B cell (primary cell): ENCODE data around the gene PLA2G4C. TPM values are rescaled to one million over a fixed set of nuclear protein-coding genes. Genes with fewer than 3 reads are reported as not detected.

Source experiments
- ATAC-seq: fragments of 200-7000 bp; cut with Tn5 transposase; one replicate; pipeline ENCODE4 v1.10.0; 2021; ENCODE audit warnings: low read depth, mild to moderate bottlenecking, moderate number of reproducible peaks, moderate library complexity
- CTCF ChIA-PET: fragments of 350-600 bp; sonication (Branson Sonifier 250); formaldehyde crosslinking; loops from one replicate; lab custom pipeline; 2021; ENCODE audit warnings: antibody characterized with exemption, inconsistent platforms; lab: Charles Lee
- POLR2A ChIA-PET: fragments of 350-600 bp; sonication (Branson Sonifier 250); formaldehyde crosslinking; loops from one replicate; lab custom pipeline; 2021; ENCODE audit warnings: antibody characterized with exemption; lab: Charles Lee
- DNase-seq: peaks from one replicate; pipeline ENCODE4 v3.0.0; 2013
- H2AFZ ChIP-seq: 2 replicates; pipeline ENCODE4 v1.6.1; 2012; ENCODE audit warnings: mild to moderate bottlenecking, low read depth, low read length; ENCODE audit not compliant: insufficient read depth, poor library complexity, severe bottlenecking
- H3K27ac ChIP-seq, 2 donors: 1 replicate in 1 of 2; 2 replicates in 1 of 2; pipeline ENCODE4 v1.5.1; 2012 to 2013; ENCODE audit warnings: low read length in 2 of 2, mild to moderate bottlenecking in 2 of 2, moderate library complexity in 1 of 2
- H3K27me3 ChIP-seq, 4 experiments: fragments of 200-600 bp in 1 of 4; sonication (generic) in 1 of 4; replicated peaks in 1 of 4; 1 replicate in 2 of 4; 2 replicates in 2 of 4; pipeline versions ENCODE4 v1.6.1 to v1.7.0; 2013 to 2016; ENCODE audit warnings: low read length in 3 of 4, mild to moderate bottlenecking in 2 of 4, mixed read lengths in 1 of 4, moderate library complexity in 1 of 4; ENCODE audit not compliant: insufficient read depth in 4 of 4, control insufficient read depth in 3 of 4; ENCODE audit errors: control extremely low read depth in 1 of 4
- H3K36me3 ChIP-seq, 2 experiments: replicated peaks in 1 of 2; 1 replicate in 1 of 2; 2 replicates in 1 of 2; pipeline versions ENCODE4 v1.6.1 to v1.7.1; 2013; ENCODE audit warnings: low read length in 1 of 2; ENCODE audit not compliant: insufficient read depth in 2 of 2, control insufficient read depth in 1 of 2; ENCODE audit errors: control extremely low read depth in 1 of 2, extremely low read depth in 1 of 2
- H3K4me1 ChIP-seq, 2 donors: fragments of 200-600 bp in 1 of 2; sonication (generic) in 1 of 2; 1 replicate in 1 of 2; 2 replicates in 1 of 2; pipeline versions ENCODE4 v1.5.1 to v1.6.1; 2013 to 2017; ENCODE audit warnings: low read length in 2 of 2; ENCODE audit not compliant: control insufficient read depth in 2 of 2, insufficient read depth in 2 of 2
- H3K4me2 ChIP-seq: replicated peaks from 2 replicates; pipeline ENCODE3; 2012; ENCODE audit warnings: mild to moderate bottlenecking, low read depth, low read length; ENCODE audit not compliant: poor library complexity, severe bottlenecking
- H3K4me3 ChIP-seq, 5 experiments: fragments of 200-600 bp in 1 of 5; sonication (generic) in 1 of 5; 1 replicate in 3 of 5; 2 replicates in 2 of 5; pipeline versions ENCODE4 v1.5.1 to v1.7.0; 2011 to 2016; ENCODE audit warnings: low read length in 4 of 5, mild to moderate bottlenecking in 4 of 5, low read depth in 2 of 5, control low read depth in 1 of 5, moderate library complexity in 1 of 5; ENCODE audit not compliant: insufficient read depth in 1 of 5; ENCODE audit errors: control extremely low read depth in 1 of 5, extremely low read depth in 1 of 5
- H3K79me2 ChIP-seq: fragments of 200-600 bp; sonication (generic); one replicate; pipeline ENCODE4 v1.6.0; 2016; ENCODE audit warnings: low read length; ENCODE audit not compliant: control insufficient read depth, insufficient read depth
- H3K9ac ChIP-seq: fragments of 200-600 bp; sonication (generic); 2 replicates; pipeline ENCODE4 v1.6.1; 2017; ENCODE audit warnings: mild to moderate bottlenecking, low read length, moderate library complexity
- H3K9me3 ChIP-seq, 3 donors: one replicate each; pipeline versions ENCODE4 v1.6.1 to v1.7.1; 2013; ENCODE audit warnings: low read length in 2 of 3; ENCODE audit not compliant: control insufficient read depth in 2 of 3, insufficient read depth in 1 of 3; ENCODE audit errors: control extremely low read depth in 1 of 3
- H4K20me1 ChIP-seq: 2 replicates; pipeline ENCODE4 v1.6.0; 2012; ENCODE audit warnings: mild to moderate bottlenecking, low read length; ENCODE audit not compliant: insufficient read depth, control insufficient read depth, poor library complexity, severe bottlenecking
- H3K27ac Mint-ChIP-seq: one replicate; pipeline ENCODE4 v1.8.0; 2021; ENCODE audit warnings: mixed read lengths
- H3K27me3 Mint-ChIP-seq: one replicate; pipeline ENCODE4 v1.8.0; 2021; ENCODE audit warnings: mixed read lengths
- H3K4me1 Mint-ChIP-seq: one replicate; pipeline ENCODE4 v1.8.0; 2021; ENCODE audit warnings: mixed read lengths
- H3K4me3 Mint-ChIP-seq: one replicate; pipeline ENCODE4 v1.8.0; 2021; ENCODE audit warnings: mixed read lengths
- H3K9me3 Mint-ChIP-seq: one replicate; pipeline ENCODE4 v1.8.0; 2022; ENCODE audit warnings: mixed read lengths; ENCODE audit not compliant: insufficient read depth
- CTCF ChIP-seq: fragments of 200-600 bp; IDR thresholded peaks from one replicate; pipeline ENCODE4 v1.8.0; 2022; ENCODE audit warnings: antibody characterized with exemption, mild to moderate bottlenecking
- EZH2 ChIP-seq: IDR thresholded peaks from 2 replicates; pipeline ENCODE4 v1.6.1; 2012; ENCODE audit warnings: borderline replicate concordance, low read depth, mild to moderate bottlenecking, moderate library complexity, low read length; ENCODE audit not compliant: insufficient read depth, poor library complexity, severe bottlenecking
- WGBS: methylation state at CpG from one replicate; pipeline ENCODE4 v1.1.5; 2013; ENCODE audit warnings: missing lambda C conversion rate; ENCODE audit not compliant: insufficient coverage; 5-methylcytosine and 5-hydroxymethylcytosine counted together
- intact Hi-C: fragments of 100-400 bp; cut with micrococcal nuclease; formaldehyde crosslinking; loops from one replicate; pipeline ENCODE4 v1.10.0; 2022
- polyA plus RNA-seq: library from polyadenylated mRNA; depleted of rRNA; stranded (reverse); fragments of >200 nt; gene quantifications from 2 replicates; pipeline ENCODE4 v1.2.3, GENCODE V29; 2012
- total RNA-seq, 2 donors: library from RNA; stranded (reverse); fragments of 120-200 nt in 1 of 2; gene quantifications; 1 replicate in 1 of 2; 2 replicates in 1 of 2; pipeline versions ENCODE4 v1.2.3 to v1.2.4, GENCODE V29; 2013 to 2022

The PLA2G4C gene
- total and polyA plus RNA-seq, 2 donors (not counting 1 experiment from before 2014, with no cell fraction given) = 11.1 to 12.3 TPM

DNA sequence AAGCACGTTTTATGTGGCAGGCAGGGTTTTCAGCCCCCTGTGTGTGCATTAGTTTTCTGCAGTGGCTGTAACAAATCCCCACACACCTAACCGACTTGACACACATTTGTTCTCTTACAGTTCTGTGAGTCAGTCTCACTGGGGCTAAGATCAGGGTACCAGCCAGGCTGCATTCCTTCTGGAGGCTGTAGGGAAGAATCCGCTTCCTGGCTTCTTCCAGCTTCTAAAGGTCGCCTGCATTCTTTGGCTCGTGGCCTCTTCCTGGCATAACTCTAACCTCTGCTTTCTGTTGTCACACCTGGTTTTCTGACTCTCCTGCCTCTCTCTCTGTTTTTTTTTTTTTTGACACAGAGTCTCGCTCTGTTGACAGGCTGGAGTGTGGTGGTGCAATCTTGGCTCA is 109.8 kb downstream of the PLA2G4C start:
- Mint-ChIP-seq H3K27me3 (peaks cover 23% of the 10 kb centered on the region), H3K9me3 (no peaks in the 10 kb centered on the region), H3K27ac (no peak overlapping the region), H3K4me1 (no peaks in the 10 kb centered on the region), H3K4me3 (no peak overlapping the region)
- ChIA-PET CTCF (no interaction called here), POLR2A (no interaction called here)
- Histone ChIP-seq H3K4me3 (no peak overlapping the region), H3K9me3 (no peaks in the 10 kb centered on the region), H4K20me1 (no peaks in the 10 kb centered on the region), H3K36me3 (no peaks in the 10 kb centered on the region), H3K4me2 (no peak overlapping the region), H3K9ac (no peak overlapping the region), H3K27me3 (peaks cover 0 to 3% (median 0%) of the 10 kb centered on the region in 4 experiments), H3K27ac (no peak overlapping the region), H3K79me2 (no peaks in the 10 kb centered on the region), H2AFZ (no peak overlapping the region), H3K4me1 (no peaks in the 10 kb centered on the region)
- no peak for ATAC-seq
- intact Hi-C loops = no loop called here
- 85% methylated on average over 2 of the region's 6 CpGs for WGBS
- no peak for DNase-seq
- TF ChIP-seq EZH2 (no peak), CTCF (no peak)

DNA sequence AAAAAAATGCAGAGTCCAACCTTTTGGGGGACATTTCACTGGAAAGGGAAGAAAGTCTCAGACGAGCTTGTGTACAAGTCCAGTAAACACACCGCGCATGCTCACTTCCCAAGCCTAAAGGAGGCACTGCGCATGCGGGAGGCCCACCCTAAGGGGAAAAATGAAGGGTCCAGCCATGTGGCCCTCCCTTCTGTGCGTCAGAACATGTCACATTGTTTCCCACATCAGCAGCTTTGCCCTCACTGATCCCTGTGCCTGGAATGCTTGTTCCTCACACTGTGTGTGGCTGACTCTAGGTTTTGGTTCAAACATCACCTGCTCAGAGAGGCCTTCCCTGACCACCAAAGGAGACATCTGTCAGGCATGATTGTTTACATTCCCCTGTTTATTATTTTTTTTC is 111.8 kb downstream of the PLA2G4C start:
- 95% methylated on average over 4 of the region's 6 CpGs for WGBS
- Mint-ChIP-seq H3K4me3 (no peak overlapping the region), H3K9me3 (no peaks in the 10 kb centered on the region), H3K27me3 (peaks cover 27% of the 10 kb centered on the region), H3K4me1 (no peaks in the 10 kb centered on the region), H3K27ac (no peak overlapping the region)
- H4K20me1 ChIP-seq = no peaks in the 10 kb centered on the region
- no peaks in the 10 kb centered on the region for H3K9me3 ChIP-seq
- ATAC-seq = no peak
- H3K9ac ChIP-seq = no peak overlapping the region
- POLR2A ChIA-PET = no interaction called here
- H3K4me2 ChIP-seq = no peak overlapping the region
- no peaks in the 10 kb centered on the region for H3K36me3 ChIP-seq
- no peaks in the 10 kb centered on the region for H3K79me2 ChIP-seq
- no peak overlapping the region for H3K4me3 ChIP-seq
- H2AFZ ChIP-seq = no peak overlapping the region
- H3K27ac ChIP-seq = no peak overlapping the region
- intact Hi-C loops = no loop called here
- DNase-seq = no peak
- CTCF ChIA-PET = no interaction called here
- TF ChIP-seq CTCF = no peak
- TF ChIP-seq EZH2 = no peak
- no peaks in the 10 kb centered on the region for H3K4me1 ChIP-seq
- H3K27me3 ChIP-seq = no peaks in the 10 kb centered on the region

Other genes starting within 250 kb of the PLA2G4C start
- gene SULT2A1, start 224.5 kb downstream of the PLA2G4C start, total RNA-seq = not detected in 2 replicates
- gene SULT2A1, start 224.5 kb downstream of the PLA2G4C start, polyA plus RNA-seq = not detected in 2 replicates
- not detected in 2 replicates for gene BSPH1, start 118.6 kb downstream of the PLA2G4C start, total RNA-seq
- gene BSPH1, start 118.6 kb downstream of the PLA2G4C start, polyA plus RNA-seq = not detected in 2 replicates
- not detected in 2 replicates for gene ELSPBP1, start 116.2 kb downstream of the PLA2G4C start, total RNA-seq
- not detected in 2 replicates for gene ELSPBP1, start 116.2 kb downstream of the PLA2G4C start, polyA plus RNA-seq
- gene CABP5, start 66.7 kb downstream of the PLA2G4C start, total RNA-seq = not detected in 2 replicates
- gene CABP5, start 66.7 kb downstream of the PLA2G4C start, polyA plus RNA-seq = 0.20 TPM in 1 of 2 replicates, not detected in the other
- gene LIG1, start 59.5 kb upstream of the PLA2G4C start, total RNA-seq = 111 and 116 TPM in 2 replicates
- gene LIG1, start 59.5 kb upstream of the PLA2G4C start, polyA plus RNA-seq = 97.5 and 167 TPM in 2 replicates
- 11.8 and 15.7 TPM in 2 replicates for gene ZSWIM9, start 59.9 kb upstream of the PLA2G4C start, total RNA-seq
- 1.7 and 2.6 TPM in 2 replicates for gene ZSWIM9, start 59.9 kb upstream of the PLA2G4C start, polyA plus RNA-seq
- 161 and 164 TPM in 2 replicates for gene CARD8, start 145.1 kb upstream of the PLA2G4C start, total RNA-seq
- 92.0 and 121 TPM in 2 replicates for gene CARD8, start 145.1 kb upstream of the PLA2G4C start, polyA plus RNA-seq
- gene ZNF114, start 159.3 kb upstream of the PLA2G4C start, total RNA-seq = 0.59 and 0.70 TPM in 2 replicates
- 0.04 and 0.12 TPM in 2 replicates for gene ZNF114, start 159.3 kb upstream of the PLA2G4C start, polyA plus RNA-seq
- 305 and 326 TPM in 2 replicates for gene EMP3, start 214.7 kb upstream of the PLA2G4C start, total RNA-seq
- gene EMP3, start 214.7 kb upstream of the PLA2G4C start, polyA plus RNA-seq = 595 and 895 TPM in 2 replicates